Gastroesophageal sphincter (tissue), 4 donors: ENCODE data around the gene SGTA. TPM values are rescaled to one million over a fixed set of nuclear protein-coding genes. Genes with fewer than 3 reads are reported as not detected.

Experiments
- ATAC-seq: fragments of 150-250 bp; one replicate; pipeline ENCODE4 v1.9.1; 2016; ENCODE audit warnings: mild to moderate bottlenecking, moderate library complexity
- H3K27ac ChIP-seq, 4 donors: fragments of 200-600 bp; sonication (generic) in 3 of 4; 1 replicate in 3 of 4; 2 replicates in 1 of 4; pipeline ENCODE4 v1.5.1; 2016 to 2019
- H3K27me3 ChIP-seq: fragments of 200-600 bp; sonication (generic); one replicate; pipeline ENCODE4 v1.5.1; 2019
- H3K36me3 ChIP-seq, 2 donors: fragments of 200-600 bp; sonication (generic); one replicate each; pipeline ENCODE4 v1.5.1; 2019; ENCODE audit warnings: control low read depth in 1 of 2
- H3K4me1 ChIP-seq, 3 donors: fragments of 200-600 bp; sonication (generic); 1 replicate in 2 of 3; 2 replicates in 1 of 3; pipeline ENCODE4 v1.5.1; 2016 to 2019; ENCODE audit warnings: control low read depth in 2 of 3
- H3K4me3 ChIP-seq, 2 donors: fragments of 200-600 bp; sonication (generic); one replicate each; pipeline ENCODE4 v1.5.1; 2019; ENCODE audit warnings: mild to moderate bottlenecking in 1 of 2, moderate library complexity in 1 of 2
- H3K9me3 ChIP-seq, 3 donors: fragments of 200-600 bp; sonication (generic); one replicate each; pipeline ENCODE4 v1.5.1; 2017 to 2019; ENCODE audit warnings: control low read depth in 2 of 3
- CTCF ChIP-seq, 4 experiments: fragments of 200-600 bp in 2 of 4; fragments of 450-650 bp in 2 of 4; sonication (generic) in 1 of 4; IDR thresholded peaks; one replicate each; pipeline ENCODE4 v1.5.1; 2017 to 2019; ENCODE audit warnings: antibody characterized with exemption in 4 of 4, mild to moderate bottlenecking in 2 of 4, moderate library complexity in 2 of 4
- EP300 ChIP-seq: sonication (generic); formaldehyde crosslinking; IDR thresholded peaks from one replicate; pipeline ENCODE4 v1.6.1; 2017; ENCODE audit warnings: antibody characterized with exemption, mild to moderate bottlenecking
- POLR2A ChIP-seq, 2 donors: fragments of 450-650 bp; IDR thresholded peaks; one replicate each; pipeline ENCODE4 v1.6.1; 2017; ENCODE audit warnings: antibody characterized with exemption in 2 of 2, mild to moderate bottlenecking in 2 of 2, moderate library complexity in 1 of 2
- POLR2AphosphoS5 ChIP-seq: sonication (generic); formaldehyde crosslinking; IDR thresholded peaks from one replicate; pipeline ENCODE4 v1.6.1; 2017; ENCODE audit warnings: antibody characterized with exemption
- WGBS, 2 donors: methylation state at CpG; one replicate each; pipeline ENCODE4 v1.1.5; 2018; ENCODE audit warnings: low coverage in 1 of 2; 5-methylcytosine and 5-hydroxymethylcytosine counted together
- total RNA-seq, 4 donors: library from RNA; depleted of rRNA; stranded (reverse); fragments of >200 nt; gene quantifications; one replicate each; pipeline ENCODE4 v1.1.0, GENCODE V29; 2016

Gene SGTA
- total RNA-seq, 4 donors from 2014 or later, result 45.3 to 65.5 (median 47.2) TPM

GRCh38 chr19:2791876-2792275 lies 8.8 kb upstream of the SGTA start:
- Histone ChIP-seq H3K27me3 (no peaks in the 10 kb centered on the region), H3K36me3 (peaks cover 0 to 70% of the 10 kb centered on the region in 2 donors), H3K4me3 (no peak overlapping the region), H3K27ac (no peak overlapping the region), H3K4me1 (peaks cover 0 to 4% (median 0%) of the 10 kb centered on the region in 3 donors), H3K9me3 (no peaks in the 10 kb centered on the region)
- no peak for TF ChIP-seq EP300
- TF ChIP-seq CTCF (IDR thresholded peaks at IDR 0.05), result no peak
- no peak for TF ChIP-seq POLR2AphosphoS5
- no peak for TF ChIP-seq POLR2A (IDR thresholded peaks at IDR 0.05)
- ATAC-seq, result no peak
- WGBS, 2 donors, result 91 to 92% methylated on average over 6 to 12 of the region's 16 CpGs

DNA sequence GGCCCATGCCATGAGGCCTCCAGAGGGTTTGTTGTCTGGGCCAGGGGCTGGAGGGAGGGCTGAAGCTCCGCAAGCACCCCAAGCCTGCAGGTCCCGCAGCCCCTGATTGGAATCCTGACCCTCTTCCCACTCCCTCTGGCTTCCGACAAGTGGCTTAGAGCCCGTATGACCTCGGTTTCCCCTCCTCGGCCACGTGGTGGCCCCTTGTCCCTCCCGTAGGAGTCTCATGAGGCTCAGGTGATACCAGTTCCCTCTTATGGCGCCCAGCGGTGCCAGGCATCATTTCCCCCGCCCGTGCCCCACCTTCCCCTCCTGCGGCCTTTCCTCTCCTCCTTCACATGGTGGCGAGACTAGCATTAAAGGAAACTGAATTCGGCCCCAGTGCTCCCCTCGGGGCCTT lies 8.4 kb upstream of the SGTA start:
- no peak overlapping the region for H3K27ac ChIP-seq
- H3K4me3 ChIP-seq, result no peak overlapping the region
- no peaks in the 10 kb centered on the region for H3K9me3 ChIP-seq
- WGBS, 2 donors, result 86 to 89% methylated on average over 3 to 4 of the region's 16 CpGs
- no peak for ATAC-seq
- TF ChIP-seq CTCF (IDR thresholded peaks at IDR 0.05) (no peak), POLR2AphosphoS5 (no peak), POLR2A (IDR thresholded peaks at IDR 0.05) (no peak), EP300 (no peak)
- peaks cover 0 to 65% of the 10 kb centered on the region in 2 donors for H3K36me3 ChIP-seq
- no peaks in the 10 kb centered on the region for H3K27me3 ChIP-seq
- H3K4me1 ChIP-seq, result peaks cover 0 to 9% (median 0%) of the 10 kb centered on the region in 3 donors

DNA sequence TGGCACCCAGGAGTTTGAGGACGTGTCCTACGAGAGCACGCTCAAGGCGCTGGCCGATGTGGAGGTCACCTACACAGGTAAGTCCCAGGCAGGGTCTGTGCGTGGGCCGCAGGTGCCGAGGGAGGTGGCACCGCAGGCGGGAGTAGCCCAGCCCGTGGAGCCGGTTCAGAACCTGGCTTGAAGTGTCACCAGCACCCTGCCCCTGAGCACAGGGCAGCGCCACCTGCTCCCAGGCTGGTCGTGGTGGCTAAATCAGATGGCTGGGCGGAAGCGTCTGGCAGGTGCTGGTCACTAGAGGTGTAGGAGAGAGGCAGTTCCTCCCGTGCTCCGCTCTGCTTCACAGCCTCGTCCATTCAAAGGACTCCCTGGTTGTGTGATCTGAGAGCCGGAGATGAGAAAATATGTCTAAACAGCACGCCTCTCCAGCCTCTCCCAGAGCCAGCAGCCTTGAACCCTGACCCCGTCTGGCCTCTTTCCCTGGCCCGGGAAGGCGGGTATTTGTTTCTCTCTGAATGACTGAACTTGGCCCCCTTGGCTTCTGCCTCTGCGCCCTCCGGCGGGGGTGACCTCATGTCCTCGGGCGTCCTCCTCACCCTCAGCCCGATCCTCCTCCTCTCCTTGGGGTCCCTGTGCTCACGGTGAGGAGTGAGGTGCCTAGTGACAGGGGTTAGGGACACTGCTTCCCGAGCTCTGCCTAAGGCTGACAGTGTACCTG lies 7.6 kb upstream of the SGTA start:
- Histone ChIP-seq H3K27ac (no peak overlapping the region), H3K36me3 (peaks cover 0 to 58% of the 10 kb centered on the region in 2 donors), H3K4me1 (peaks cover 0 to 16% (median 7%) of the 10 kb centered on the region in 3 donors), H3K9me3 (no peaks in the 10 kb centered on the region), H3K27me3 (no peaks in the 10 kb centered on the region), H3K4me3 (no peak overlapping the region)
- WGBS, 2 donors, result 94 to 100% methylated on average over 3 to 25 of the region's 32 CpGs
- TF ChIP-seq POLR2AphosphoS5 (no peak), CTCF (IDR thresholded peaks at IDR 0.05) (no peak), EP300 (no peak), POLR2A (IDR thresholded peaks at IDR 0.05) (no peak)
- no peak for ATAC-seq

GRCh38 chr19:2790194-2790556 lies 7.1 kb upstream of the SGTA start:
- TF ChIP-seq EP300, result no peak
- TF ChIP-seq POLR2A (IDR thresholded peaks at IDR 0.05), result no peak
- TF ChIP-seq POLR2AphosphoS5, result no peak
- TF ChIP-seq CTCF (IDR thresholded peaks at IDR 0.05), result no peak
- H3K4me1 ChIP-seq, result peaks cover 0 to 18% (median 7%) of the 10 kb centered on the region in 3 donors
- H3K36me3 ChIP-seq, result peaks cover 0 to 53% of the 10 kb centered on the region in 2 donors
- 100% methylated on average over 4 of the region's 14 CpGs; no CpG with 5 or more reads in 1 of the 2 donors for WGBS, 2 donors
- H3K27me3 ChIP-seq, result no peaks in the 10 kb centered on the region
- H3K9me3 ChIP-seq, result no peaks in the 10 kb centered on the region
- no peak overlapping the region for H3K4me3 ChIP-seq
- H3K27ac ChIP-seq, result no peak overlapping the region
- ATAC-seq, result no peak

DNA sequence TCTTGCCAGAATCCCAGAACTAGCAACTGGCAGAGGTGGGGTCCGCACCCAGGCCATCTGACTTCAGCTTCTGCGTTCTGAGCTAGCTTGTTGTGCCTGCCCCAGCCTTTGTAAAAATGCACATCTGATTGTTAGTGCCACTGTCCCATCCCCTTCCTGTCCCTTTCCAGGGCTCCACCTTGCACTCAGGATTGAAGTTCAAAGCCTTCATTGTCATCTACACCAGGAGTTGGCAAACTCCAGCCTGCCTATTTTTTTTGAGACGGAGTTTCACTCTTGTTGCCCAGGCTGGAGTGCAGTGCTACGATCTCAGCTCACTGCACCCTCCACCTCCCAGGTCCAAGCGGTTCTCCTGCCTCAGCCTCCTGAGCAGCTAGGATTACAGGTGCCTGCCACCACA lies 5.2 kb upstream of the SGTA start:
- Histone ChIP-seq H3K9me3 (no peaks in the 10 kb centered on the region), H3K4me3 (no peak overlapping the region), H3K4me1 (peaks cover 0 to 36% (median 9%) of the 10 kb centered on the region in 3 donors), H3K36me3 (peaks cover 0 to 33% of the 10 kb centered on the region in 2 donors), H3K27ac (no peak overlapping the region), H3K27me3 (no peaks in the 10 kb centered on the region)
- ATAC-seq, result no peak
- TF ChIP-seq POLR2AphosphoS5 (no peak), EP300 (no peak), POLR2A (IDR thresholded peaks at IDR 0.05) (no peak), CTCF (IDR thresholded peaks at IDR 0.05) (no peak)
- 84 to 94% methylated on average over 2 to 5 of the region's 5 CpGs for WGBS, 2 donors
